ENCODE data around the gene RNASEH2B. TPM values are rescaled to one million over a fixed set of nuclear protein-coding genes. Genes with fewer than 3 reads are reported as not detected.
A peak's percentile ranks its signal among the peaks of the same experiment; 100 is the strongest.

RNASEH2B gene
- total RNA-seq, 1 experiment from 2014 or later: 137 TPM

GRCh38 chr13:50894012-50894411, 15.6 kb upstream of the RNASEH2B start:
- Histone ChIP-seq H3K9ac (ENCODE audit: low read length) (no peak overlapping the region), H3K4me2 (ENCODE audit: low read depth, low read length, poor library complexity, severe bottlenecking) (no peak overlapping the region), H3K79me2 (ENCODE audit: low read length) (no peaks in the 10 kb centered on the region), H3K9me3 (ENCODE audit: low read length) (no peaks in the 10 kb centered on the region), H3K9me2 (replicated peaks; ENCODE audit: insufficient read depth, low read length) (no peaks in the 10 kb centered on the region), H4K20me1 (ENCODE audit: insufficient read depth, low read depth, low read length) (no peaks in the 10 kb centered on the region), H3K36me3 (ENCODE audit: insufficient read depth, low read length) (no peaks in the 10 kb centered on the region), H3K27ac (ENCODE audit: low read length) (no peak overlapping the region), H3K27me3 (ENCODE audit: low read length) (no peaks in the 10 kb centered on the region), H2AFZ (ENCODE audit: low read length) (no peak overlapping the region), H3K4me3 (ENCODE audit: low read length) (no peak overlapping the region), H3K4me1 (ENCODE audit: low read length) (peaks cover 15% of the 10 kb centered on the region)
- DNase-seq: no peak

GRCh38 chr13:50894504-50894903, 15.1 kb upstream of the RNASEH2B start:
- peaks cover 15% of the 10 kb centered on the region for H3K4me1 ChIP-seq (ENCODE audit: low read length)
- H3K9me3 ChIP-seq (ENCODE audit: low read length): no peaks in the 10 kb centered on the region
- H2AFZ ChIP-seq (ENCODE audit: low read length): no peak overlapping the region
- H3K4me3 ChIP-seq (ENCODE audit: low read length): no peak overlapping the region
- no peak overlapping the region for H3K27ac ChIP-seq (ENCODE audit: low read length)
- H3K9me2 ChIP-seq (replicated peaks; ENCODE audit: insufficient read depth, low read length): no peaks in the 10 kb centered on the region
- H3K27me3 ChIP-seq (ENCODE audit: low read length): no peaks in the 10 kb centered on the region
- H3K9ac ChIP-seq (ENCODE audit: low read length): no peak overlapping the region
- no peaks in the 10 kb centered on the region for H3K79me2 ChIP-seq (ENCODE audit: low read length)
- no peak for DNase-seq
- no peak overlapping the region for H3K4me2 ChIP-seq (ENCODE audit: low read depth, low read length, poor library complexity, severe bottlenecking)
- no peaks in the 10 kb centered on the region for H3K36me3 ChIP-seq (ENCODE audit: insufficient read depth, low read length)
- H4K20me1 ChIP-seq (ENCODE audit: insufficient read depth, low read depth, low read length): no peaks in the 10 kb centered on the region

DNA sequence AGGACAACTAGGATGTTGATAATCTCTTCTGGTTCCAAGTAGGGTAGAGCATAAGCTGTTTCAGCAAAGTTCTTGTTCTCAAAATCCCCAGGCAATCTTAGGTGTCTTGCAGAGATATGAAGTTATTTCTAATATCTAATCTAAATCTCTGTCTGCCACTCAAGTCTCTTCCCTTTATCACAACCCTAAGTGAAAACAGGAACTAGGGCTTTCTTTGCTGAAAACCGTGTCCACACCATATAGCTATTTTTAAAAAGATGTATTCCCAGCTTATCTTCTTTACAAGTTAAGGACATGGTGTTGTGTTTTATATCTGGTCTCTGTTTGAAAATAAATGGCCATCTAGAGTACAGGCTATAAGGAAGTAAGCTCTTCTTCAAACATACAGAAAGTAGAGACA, 11.3 kb upstream of the RNASEH2B start:
- Histone ChIP-seq H3K36me3 (ENCODE audit: insufficient read depth, low read length) (no peaks in the 10 kb centered on the region), H3K27me3 (ENCODE audit: low read length) (no peaks in the 10 kb centered on the region), H3K4me2 (ENCODE audit: low read depth, low read length, poor library complexity, severe bottlenecking) (no peak overlapping the region), H4K20me1 (ENCODE audit: insufficient read depth, low read depth, low read length) (no peaks in the 10 kb centered on the region), H3K4me3 (ENCODE audit: low read length) (no peak overlapping the region), H3K9me3 (ENCODE audit: low read length) (no peaks in the 10 kb centered on the region), H3K9me2 (replicated peaks; ENCODE audit: insufficient read depth, low read length) (no peaks in the 10 kb centered on the region), H2AFZ (ENCODE audit: low read length) (no peak overlapping the region), H3K27ac (ENCODE audit: low read length) (no peak overlapping the region), H3K79me2 (ENCODE audit: low read length) (no peaks in the 10 kb centered on the region), H3K9ac (ENCODE audit: low read length) (no peak overlapping the region), H3K4me1 (ENCODE audit: low read length) (peaks cover 11% of the 10 kb centered on the region)
- DNase-seq: no peak

- H3K9me3 ChIP-seq (ENCODE audit: low read length): no peaks in the 10 kb centered on the region
These were observed 7.9 kb upstream of the RNASEH2B start for GRCh38 chr13:50901701-50902100.

GRCh38 chr13:50905256-50905655, 4.3 kb upstream of the RNASEH2B start:
- H2AFZ ChIP-seq (ENCODE audit: low read length): no peak overlapping the region
- H3K36me3 ChIP-seq (ENCODE audit: insufficient read depth, low read length): no peaks in the 10 kb centered on the region
- H3K9me2 ChIP-seq (replicated peaks; ENCODE audit: insufficient read depth, low read length): no peaks in the 10 kb centered on the region
- no peak overlapping the region for H3K4me2 ChIP-seq (ENCODE audit: low read depth, low read length, poor library complexity, severe bottlenecking)
- no peak overlapping the region for H3K9ac ChIP-seq (ENCODE audit: low read length)
- H3K27me3 ChIP-seq (ENCODE audit: low read length): no peaks in the 10 kb centered on the region
- H4K20me1 ChIP-seq (ENCODE audit: insufficient read depth, low read depth, low read length): no peaks in the 10 kb centered on the region
- H3K27ac ChIP-seq (ENCODE audit: low read length): no peak overlapping the region
- no peak for DNase-seq
- H3K4me1 ChIP-seq (ENCODE audit: low read length): peaks cover 18% of the 10 kb centered on the region
- no peaks in the 10 kb centered on the region for H3K9me3 ChIP-seq (ENCODE audit: low read length)
- peaks cover 2% of the 10 kb centered on the region for H3K79me2 ChIP-seq (ENCODE audit: low read length)
- H3K4me3 ChIP-seq (ENCODE audit: low read length): no peak overlapping the region

More at GRCh38 chr13:50901701-50902100, 7.9 kb upstream of the RNASEH2B start:
- H3K4me3 ChIP-seq (ENCODE audit: low read length): no peak overlapping the region
- no peak overlapping the region for H3K27ac ChIP-seq (ENCODE audit: low read length)
- no peak for DNase-seq
- no peaks in the 10 kb centered on the region for H3K36me3 ChIP-seq (ENCODE audit: insufficient read depth, low read length)
- H3K4me1 ChIP-seq (ENCODE audit: low read length): no peaks in the 10 kb centered on the region; the same call in 1 of the 2 replicates
- no peaks in the 10 kb centered on the region for H3K27me3 ChIP-seq (ENCODE audit: low read length)
- no peaks in the 10 kb centered on the region for H3K79me2 ChIP-seq (ENCODE audit: low read length)
- no peaks in the 10 kb centered on the region for H4K20me1 ChIP-seq (ENCODE audit: insufficient read depth, low read depth, low read length)
- H3K9me2 ChIP-seq (replicated peaks; ENCODE audit: insufficient read depth, low read length): no peaks in the 10 kb centered on the region
- H3K9ac ChIP-seq (ENCODE audit: low read length): no peak overlapping the region
- no peak overlapping the region for H2AFZ ChIP-seq (ENCODE audit: low read length)
- H3K4me2 ChIP-seq (ENCODE audit: low read depth, low read length, poor library complexity, severe bottlenecking): no peak overlapping the region

DNA sequence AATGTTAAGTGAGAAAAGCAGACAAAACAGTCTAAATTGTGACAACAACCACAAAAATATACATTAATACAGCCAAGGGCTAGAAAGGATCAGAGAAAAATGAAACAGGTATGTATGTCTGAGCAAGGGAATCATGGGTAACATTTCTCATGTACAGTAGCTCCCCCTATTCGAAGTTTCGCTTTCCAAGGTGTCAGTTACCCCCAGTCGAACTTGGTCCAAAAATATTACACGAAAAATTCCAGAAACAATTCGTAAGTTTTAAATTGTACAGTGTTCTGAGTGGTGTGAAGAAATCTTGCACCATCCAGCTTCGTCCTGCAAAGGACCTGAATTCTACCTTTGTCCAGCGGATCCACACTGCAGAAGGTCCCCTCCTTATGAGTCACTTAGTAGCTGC, 1.8 kb upstream of the RNASEH2B start:
- Histone ChIP-seq H2AFZ (ENCODE audit: low read length) (no peak overlapping the region), H3K79me2 (ENCODE audit: low read length) (peaks cover 22% of the 10 kb centered on the region)

DNA sequence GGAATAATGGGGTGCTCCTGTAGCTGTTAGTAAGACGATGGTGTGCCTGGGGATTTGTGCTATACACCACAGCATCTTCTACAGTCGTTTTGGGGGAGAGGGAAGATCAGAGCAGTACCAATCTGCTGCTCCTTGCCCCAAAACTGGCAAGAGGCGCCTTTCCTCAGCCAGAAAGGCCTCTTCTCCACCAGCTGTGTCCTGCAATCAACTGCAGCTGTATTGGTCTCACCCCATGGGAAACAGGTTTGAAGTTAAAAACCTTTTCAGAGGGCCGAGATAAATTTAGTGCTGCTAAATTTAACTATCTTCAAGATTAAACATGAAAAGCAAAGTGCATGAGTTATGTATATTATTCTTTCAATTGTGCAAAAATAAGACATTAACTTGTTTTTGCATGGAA, 1.2 kb upstream of the RNASEH2B start:
- no peaks in the 10 kb centered on the region for H3K27me3 ChIP-seq (ENCODE audit: low read length)
- peak overlapping the region; percentile 95 for H3K4me2 ChIP-seq (ENCODE audit: low read depth, low read length, poor library complexity, severe bottlenecking)
- H3K79me2 ChIP-seq (ENCODE audit: low read length): peaks cover 28% of the 10 kb centered on the region
- H3K9ac ChIP-seq (ENCODE audit: low read length): no peak overlapping the region
- H3K9me3 ChIP-seq (ENCODE audit: low read length): no peaks in the 10 kb centered on the region
- no peaks in the 10 kb centered on the region for H3K36me3 ChIP-seq (ENCODE audit: insufficient read depth, low read length)
- H3K4me3 ChIP-seq (ENCODE audit: low read length): peak overlapping the region; percentile 93; the same call in 1 of the 2 replicates
- H3K27ac ChIP-seq (ENCODE audit: low read length): no peak overlapping the region
- peaks cover 49% of the 10 kb centered on the region for H3K4me1 ChIP-seq (ENCODE audit: low read length)
- H3K9me2 ChIP-seq (replicated peaks; ENCODE audit: insufficient read depth, low read length): no peaks in the 10 kb centered on the region
- peak; percentile 80 for DNase-seq
- H4K20me1 ChIP-seq (ENCODE audit: insufficient read depth, low read depth, low read length): peaks cover 9% of the 10 kb centered on the region; the same call in 1 of the 2 replicates
- H2AFZ ChIP-seq (ENCODE audit: low read length): no peak overlapping the region

More for the DNA sequence above, 1.8 kb upstream of the RNASEH2B start:
- peaks cover 9% of the 10 kb centered on the region; the same call in 1 of the 2 replicates for H4K20me1 ChIP-seq (ENCODE audit: insufficient read depth, low read depth, low read length)
- no peak overlapping the region for H3K9ac ChIP-seq (ENCODE audit: low read length)
- H3K27ac ChIP-seq (ENCODE audit: low read length): no peak overlapping the region
- H3K9me2 ChIP-seq (replicated peaks; ENCODE audit: insufficient read depth, low read length): no peaks in the 10 kb centered on the region
- H3K4me3 ChIP-seq (ENCODE audit: low read length): no peak overlapping the region
- no peaks in the 10 kb centered on the region for H3K27me3 ChIP-seq (ENCODE audit: low read length)
- no peaks in the 10 kb centered on the region for H3K36me3 ChIP-seq (ENCODE audit: insufficient read depth, low read length)
- H3K4me1 ChIP-seq (ENCODE audit: low read length): peaks cover 43% of the 10 kb centered on the region
- no peaks in the 10 kb centered on the region for H3K9me3 ChIP-seq (ENCODE audit: low read length)
- H3K4me2 ChIP-seq (ENCODE audit: low read depth, low read length, poor library complexity, severe bottlenecking): peak overlapping the region; percentile 95
- no peak for DNase-seq

- H3K4me2 ChIP-seq (ENCODE audit: low read depth, low read length, poor library complexity, severe bottlenecking): peak overlapping the region; percentile 95
- peaks cover 47% of the 10 kb centered on the region for H3K79me2 ChIP-seq (ENCODE audit: low read length)
- no peak for DNase-seq
- H3K9ac ChIP-seq (ENCODE audit: low read length): peak overlapping the region; percentile 96
- no peaks in the 10 kb centered on the region for H3K9me2 ChIP-seq (replicated peaks; ENCODE audit: insufficient read depth, low read length)
- peak overlapping the region; percentile 93 for H3K4me3 ChIP-seq (ENCODE audit: low read length)
- no peaks in the 10 kb centered on the region for H3K9me3 ChIP-seq (ENCODE audit: low read length)
- no peaks in the 10 kb centered on the region for H3K27me3 ChIP-seq (ENCODE audit: low read length)
- H3K36me3 ChIP-seq (ENCODE audit: insufficient read depth, low read length): no peaks in the 10 kb centered on the region
- H4K20me1 ChIP-seq (ENCODE audit: insufficient read depth, low read depth, low read length): peaks cover 9% of the 10 kb centered on the region; the same call in 1 of the 2 replicates
- peaks cover 69% of the 10 kb centered on the region for H3K4me1 ChIP-seq (ENCODE audit: low read length)
- H3K27ac ChIP-seq (ENCODE audit: low read length): peak overlapping the region; percentile 74
- peak overlapping the region; percentile 93 for H2AFZ ChIP-seq (ENCODE audit: low read length)
These were observed 854 bp downstream of the RNASEH2B start for GRCh38 chr13:50910485-50910805.
